ENCODE measurements around the gene HTR5A. TPM values are rescaled to one million over a fixed set of nuclear protein-coding genes. Genes with fewer than 3 reads are reported as not detected.

Gene HTR5A
- total RNA-seq, 1 donor from 2014 or later: not detected

- Mint-ChIP-seq H3K4me3 (no peak overlapping the region), H3K9me3 (peaks cover 2% of the 10 kb centered on the region), H3K27me3 (ENCODE audit: low read depth) (peaks cover 20% of the 10 kb centered on the region), H3K27ac (ENCODE audit: unreplicated experiment) (no peak overlapping the region), H3K4me1 (no peaks in the 10 kb centered on the region), H3K36me3 (ENCODE audit: low read depth) (no peaks in the 10 kb centered on the region)
- TF ChIP-seq, protein P1, sequence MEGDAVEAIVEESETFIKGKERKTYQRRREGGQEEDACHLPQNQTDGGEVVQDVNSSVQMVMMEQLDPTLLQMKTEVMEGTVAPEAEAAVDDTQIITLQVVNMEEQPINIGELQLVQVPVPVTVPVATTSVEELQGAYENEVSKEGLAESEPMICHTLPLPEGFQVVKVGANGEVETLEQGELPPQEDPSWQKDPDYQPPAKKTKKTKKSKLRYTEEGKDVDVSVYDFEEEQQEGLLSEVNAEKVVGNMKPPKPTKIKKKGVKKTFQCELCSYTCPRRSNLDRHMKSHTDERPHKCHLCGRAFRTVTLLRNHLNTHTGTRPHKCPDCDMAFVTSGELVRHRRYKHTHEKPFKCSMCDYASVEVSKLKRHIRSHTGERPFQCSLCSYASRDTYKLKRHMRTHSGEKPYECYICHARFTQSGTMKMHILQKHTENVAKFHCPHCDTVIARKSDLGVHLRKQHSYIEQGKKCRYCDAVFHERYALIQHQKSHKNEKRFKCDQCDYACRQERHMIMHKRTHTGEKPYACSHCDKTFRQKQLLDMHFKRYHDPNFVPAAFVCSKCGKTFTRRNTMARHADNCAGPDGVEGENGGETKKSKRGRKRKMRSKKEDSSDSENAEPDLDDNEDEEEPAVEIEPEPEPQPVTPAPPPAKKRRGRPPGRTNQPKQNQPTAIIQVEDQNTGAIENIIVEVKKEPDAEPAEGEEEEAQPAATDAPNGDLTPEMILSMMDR (conservative IDR thresholded peaks at IDR 0.05): no peak
- no peak for DNase-seq (ENCODE audit: low read depth, low spot score)
Observed at GRCh38 chr7:155038335-155038734, 31.8 kb upstream of the HTR5A start.

GRCh38 chr7:155043756-155044155 is 26.4 kb upstream of the HTR5A start:
- H3K27ac Mint-ChIP-seq (ENCODE audit: unreplicated experiment): no peak overlapping the region
- H3K4me1 Mint-ChIP-seq: no peaks in the 10 kb centered on the region
- peaks cover 2% of the 10 kb centered on the region for H3K9me3 Mint-ChIP-seq
- H3K4me3 Mint-ChIP-seq: no peak overlapping the region
- H3K36me3 Mint-ChIP-seq (ENCODE audit: low read depth): no peaks in the 10 kb centered on the region
- DNase-seq (ENCODE audit: low read depth, low spot score): no peak
- H3K27me3 Mint-ChIP-seq (ENCODE audit: low read depth): peaks cover 29% of the 10 kb centered on the region
- TF ChIP-seq, protein P1 (conservative IDR thresholded peaks at IDR 0.05): no peak

GRCh38 chr7:155048006-155048405 is 22.1 kb upstream of the HTR5A start:
- Mint-ChIP-seq H3K9me3 (no peaks in the 10 kb centered on the region), H3K4me3 (no peak overlapping the region), H3K27me3 (ENCODE audit: low read depth) (peaks cover 10% of the 10 kb centered on the region), H3K27ac (ENCODE audit: unreplicated experiment) (no peak overlapping the region), H3K36me3 (ENCODE audit: low read depth) (no peaks in the 10 kb centered on the region), H3K4me1 (no peaks in the 10 kb centered on the region)
- no peak for DNase-seq (ENCODE audit: low read depth, low spot score)
- TF ChIP-seq, protein P1 (conservative IDR thresholded peaks at IDR 0.05): no peak

DNA sequence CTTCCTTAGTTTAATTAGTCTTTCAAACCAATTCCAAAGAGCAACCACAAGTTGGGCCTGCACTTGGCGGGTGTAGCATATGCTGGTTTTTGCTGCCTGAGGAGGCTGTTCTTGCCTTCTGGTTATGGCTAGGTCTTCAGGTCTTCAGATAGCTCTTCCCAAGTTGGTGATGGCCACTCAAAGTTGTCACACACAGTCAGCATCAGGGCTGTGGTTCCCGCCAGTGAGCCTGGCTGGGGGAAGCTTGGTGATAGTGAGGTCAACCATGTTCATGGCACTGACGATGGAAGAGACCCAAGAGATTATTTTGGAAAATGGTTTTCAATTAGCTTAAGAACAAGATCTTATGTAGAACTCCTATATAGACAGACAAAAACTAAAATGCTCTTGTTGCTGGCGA is 18.8 kb upstream of the HTR5A start:
- no peaks in the 10 kb centered on the region for H3K36me3 Mint-ChIP-seq (ENCODE audit: low read depth)
- no peaks in the 10 kb centered on the region for H3K9me3 Mint-ChIP-seq
- H3K27ac Mint-ChIP-seq (ENCODE audit: unreplicated experiment): no peak overlapping the region
- DNase-seq (ENCODE audit: low read depth, low spot score): no peak
- TF ChIP-seq, protein P1 (conservative IDR thresholded peaks at IDR 0.05): no peak
- peaks cover 10% of the 10 kb centered on the region for H3K27me3 Mint-ChIP-seq (ENCODE audit: low read depth)
- no peaks in the 10 kb centered on the region for H3K4me1 Mint-ChIP-seq
- H3K4me3 Mint-ChIP-seq: no peak overlapping the region

DNA sequence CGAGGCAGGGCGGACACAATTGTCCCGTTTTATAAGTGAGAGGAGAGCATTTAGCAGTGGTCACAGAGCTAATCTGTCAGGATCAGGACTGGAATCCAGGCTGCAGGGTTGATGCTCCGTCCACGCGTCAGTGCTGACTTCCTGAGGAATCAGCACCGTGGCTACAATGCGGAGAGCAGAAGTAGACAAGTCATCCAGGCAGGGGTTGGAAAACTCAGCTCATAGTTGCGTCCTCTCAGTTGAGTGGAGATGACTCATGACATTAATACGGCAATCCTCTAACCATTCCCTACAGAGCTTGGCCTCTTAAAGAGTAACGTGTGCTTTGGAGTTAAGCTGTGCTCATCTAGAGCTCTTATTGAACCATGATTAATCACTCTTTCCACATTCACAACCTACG is 17.1 kb upstream of the HTR5A start:
- no peak overlapping the region for H3K27ac Mint-ChIP-seq (ENCODE audit: unreplicated experiment)
- H3K4me3 Mint-ChIP-seq: no peak overlapping the region
- H3K36me3 Mint-ChIP-seq (ENCODE audit: low read depth): no peaks in the 10 kb centered on the region
- DNase-seq (ENCODE audit: low read depth, low spot score): no peak
- no peaks in the 10 kb centered on the region for H3K4me1 Mint-ChIP-seq
- peaks cover 14% of the 10 kb centered on the region for H3K27me3 Mint-ChIP-seq (ENCODE audit: low read depth)
- TF ChIP-seq, protein P1 (conservative IDR thresholded peaks at IDR 0.05): no peak
- no peaks in the 10 kb centered on the region for H3K9me3 Mint-ChIP-seq

GRCh38 chr7:155054761-155055160 is 15.4 kb upstream of the HTR5A start:
- no peak overlapping the region for H3K4me3 Mint-ChIP-seq
- TF ChIP-seq, protein P1 (conservative IDR thresholded peaks at IDR 0.05): no peak
- H3K4me1 Mint-ChIP-seq: no peaks in the 10 kb centered on the region
- H3K27ac Mint-ChIP-seq (ENCODE audit: unreplicated experiment): no peak overlapping the region
- no peaks in the 10 kb centered on the region for H3K9me3 Mint-ChIP-seq
- H3K36me3 Mint-ChIP-seq (ENCODE audit: low read depth): no peaks in the 10 kb centered on the region
- H3K27me3 Mint-ChIP-seq (ENCODE audit: low read depth): peaks cover 30% of the 10 kb centered on the region
- no peak for DNase-seq (ENCODE audit: low read depth, low spot score)

Measured in neural crest cell (in vitro differentiated cells).